NCI-H82 treated with DMSO at 0.1 percent for 48 hours (cell line): ENCODE measurements around the gene MAN1B1.
A peak's percentile ranks its signal among the peaks of the same experiment; 100 is the strongest.

Experiments
- DNase-seq: peaks from one replicate; lab custom pipeline; 2025; ENCODE audit not compliant: unreplicated experiment; lab: John Stamatoyannopoulos, UW

The MAN1B1 gene

GRCh38 chr9:137086531-137087408 is at the start of gene MAN1B1:
TSS of gene MAN1B1 (plus strand) at chr9:137086985. CDS start at chr9:137087000, 15 bp downstream.
- peak; percentile 96 for DNase-seq

- no peak for DNase-seq
Measured at GRCh38 chr9:137037035-137037434, 49.8 kb upstream of the MAN1B1 start.

GRCh38 chr9:137037483-137037882 is 49.3 kb upstream of the MAN1B1 start:
- peak; percentile 11 for DNase-seq

GRCh38 chr9:137038916-137039315 is 47.9 kb upstream of the MAN1B1 start:
- DNase-seq, result no peak

- DNase-seq, result no peak
Measured at GRCh38 chr9:137039611-137040366, 47.0 kb upstream of the MAN1B1 start.

- DNase-seq, result no peak
Measured at GRCh38 chr9:137040568-137040967, 46.2 kb upstream of the MAN1B1 start.

GRCh38 chr9:137041124-137041523 is 45.7 kb upstream of the MAN1B1 start:
- DNase-seq, result no peak

- no peak for DNase-seq
Measured at GRCh38 chr9:137042751-137043727, 43.7 kb upstream of the MAN1B1 start.

GRCh38 chr9:137044037-137044436 is 42.7 kb upstream of the MAN1B1 start:
- no peak for DNase-seq

- DNase-seq, result no peak
Measured at GRCh38 chr9:137044502-137045177, 42.1 kb upstream of the MAN1B1 start.

- DNase-seq, result no peak
Measured at GRCh38 chr9:137045294-137046087, 41.3 kb upstream of the MAN1B1 start.

- DNase-seq, result peak; percentile 31
Measured at GRCh38 chr9:137046088-137046787, 40.5 kb upstream of the MAN1B1 start, which contains the start of gene NPDC1. TSS of gene NPDC1 (minus strand) at chr9:137046177. CDS start at chr9:137045989, 188 bp downstream.

- peak; percentile 12 for DNase-seq
Measured at GRCh38 chr9:137048655-137049543, 37.9 kb upstream of the MAN1B1 start.

GRCh38 chr9:137049544-137050449 is 37.0 kb upstream of the MAN1B1 start:
- DNase-seq, result peak; percentile 25

- no peak for DNase-seq
Measured at GRCh38 chr9:137050570-137050969, 36.2 kb upstream of the MAN1B1 start.

GRCh38 chr9:137051145-137051724 is 35.5 kb upstream of the MAN1B1 start:
- no peak for DNase-seq
